HepG2 (cell line): Measurements from ENCODE around the gene NCOA5. TPM values are rescaled to one million over a fixed set of nuclear protein-coding genes. Genes with fewer than 3 reads are reported as not detected.

ENCODE experiments used
- ARNTL ChIP-seq: sonication (generic); formaldehyde crosslinking; IDR thresholded peaks from 2 replicates; pipeline ENCODE4 v1.4.0; 2020; ENCODE audit warnings: mild to moderate bottlenecking, missing genetic modification reagents
- CREM ChIP-seq, 2 experiments: sonication (generic) in 1 of 2; formaldehyde crosslinking in 1 of 2; IDR thresholded peaks; 2 replicates each; pipeline versions ENCODE4 v1.4.0 to v1.6.1; 2016 to 2020; ENCODE audit warnings: antibody characterized with exemption in 1 of 2, mild to moderate bottlenecking in 1 of 2, missing genetic modification reagents in 1 of 2
- FOXA1 ChIP-seq, 2 experiments: fragments of 450-650 bp in 1 of 2; sonication (generic) in 1 of 2; formaldehyde crosslinking in 1 of 2; IDR thresholded peaks; 2 replicates each; pipeline versions ENCODE4 v1.4.0 to v1.6.1; 2016 to 2020; ENCODE audit warnings: missing genetic modification reagents in 1 of 2
- FOXC1 ChIP-seq: sonication (generic); formaldehyde crosslinking; IDR thresholded peaks from 2 replicates; pipeline ENCODE4 v1.8.0; 2022; ENCODE audit warnings: mild to moderate bottlenecking, missing genetic modification reagents, borderline replicate concordance
- NKX3-1 ChIP-seq: sonication (generic); formaldehyde crosslinking; IDR thresholded peaks from 2 replicates; pipeline ENCODE4 v1.5.0; 2020; ENCODE audit warnings: missing genetic modification reagents
- POLR2A ChIP-seq, 2 experiments: IDR thresholded peaks; 2 replicates each; pipeline ENCODE4 v1.6.1; 2011; ENCODE audit warnings: low read depth in 2 of 2, low read length in 2 of 2, mild to moderate bottlenecking in 1 of 2, moderate library complexity in 1 of 2; ENCODE audit not compliant: insufficient read depth in 1 of 2
- ZNF3 ChIP-seq: IDR thresholded peaks from 2 replicates; pipeline ENCODE4 v1.7.0; 2017; ENCODE audit warnings: inconsistent platforms
- ZNF33A ChIP-seq: sonication (generic); formaldehyde crosslinking; IDR thresholded peaks from 2 replicates; pipeline ENCODE4 v1.5.1; 2020; ENCODE audit warnings: missing genetic modification reagents, mild to moderate bottlenecking, moderate library complexity, borderline replicate concordance
- ZNF569 ChIP-seq: sonication (generic); formaldehyde crosslinking; IDR thresholded peaks from 2 replicates; pipeline ENCODE4 v1.5.0; 2020; ENCODE audit warnings: mild to moderate bottlenecking, missing genetic modification reagents, moderate library complexity, borderline replicate concordance
- ZNF878 ChIP-seq: sonication (generic); formaldehyde crosslinking; IDR thresholded peaks from 2 replicates; pipeline ENCODE4 v1.8.1; 2023; ENCODE audit warnings: mild to moderate bottlenecking, missing genetic modification reagents, moderate library complexity
- polyA plus RNA-seq, 8 experiments: library from polyadenylated mRNA; depleted of rRNA in 3 of 8; stranded (reverse) in 7 of 8; unstranded in 1 of 8; fragments of >200 nt; fragmentation: Illumina TruSeq in 4 of 8; extraction: Trizol in 4 of 8; gene quantifications; 2 replicates each; pipeline versions ENCODE4 v1.2.1 to v1.2.3, GENCODE V29; 2011 to 2016; ENCODE audit warnings: low read depth in 4 of 8, missing spikeins in 1 of 8, mixed read lengths in 1 of 8; ENCODE audit not compliant: insufficient read depth in 1 of 8
- total RNA-seq, 5 experiments: library from RNA; depleted of rRNA; stranded (reverse); fragments of >200 nt; fragmentation: Illumina TruSeq; extraction: Trizol; gene quantifications; 2 replicates each; pipeline ENCODE4 v1.2.3, GENCODE V29; 2016; ENCODE audit warnings: low read depth in 1 of 5
- TF ChIP-seq, protein P1 (sequence below): sonication (generic); formaldehyde crosslinking; IDR thresholded peaks from 2 replicates; pipeline ENCODE4 v1.5.0; 2020; ENCODE audit warnings: missing genetic modification reagents
- TF ChIP-seq, protein P2 (sequence below): sonication (generic); formaldehyde crosslinking; IDR thresholded peaks from 2 replicates; pipeline ENCODE4 v1.5.1; 2020; ENCODE audit warnings: mild to moderate bottlenecking, missing genetic modification reagents, borderline replicate concordance
- TF ChIP-seq, protein P3 (sequence below): sonication (generic); formaldehyde crosslinking; IDR thresholded peaks from 2 replicates; pipeline ENCODE4 v1.4.0; 2020; ENCODE audit warnings: missing genetic modification reagents, low read depth, mild to moderate bottlenecking, borderline replicate concordance

The NCOA5 gene
- total and polyA plus RNA-seq, 2 of the 13 experiments (the other 11 are each of a cell fraction or from before 2014, with no cell fraction given), result 16.5 to 28.4 TPM

DNA sequence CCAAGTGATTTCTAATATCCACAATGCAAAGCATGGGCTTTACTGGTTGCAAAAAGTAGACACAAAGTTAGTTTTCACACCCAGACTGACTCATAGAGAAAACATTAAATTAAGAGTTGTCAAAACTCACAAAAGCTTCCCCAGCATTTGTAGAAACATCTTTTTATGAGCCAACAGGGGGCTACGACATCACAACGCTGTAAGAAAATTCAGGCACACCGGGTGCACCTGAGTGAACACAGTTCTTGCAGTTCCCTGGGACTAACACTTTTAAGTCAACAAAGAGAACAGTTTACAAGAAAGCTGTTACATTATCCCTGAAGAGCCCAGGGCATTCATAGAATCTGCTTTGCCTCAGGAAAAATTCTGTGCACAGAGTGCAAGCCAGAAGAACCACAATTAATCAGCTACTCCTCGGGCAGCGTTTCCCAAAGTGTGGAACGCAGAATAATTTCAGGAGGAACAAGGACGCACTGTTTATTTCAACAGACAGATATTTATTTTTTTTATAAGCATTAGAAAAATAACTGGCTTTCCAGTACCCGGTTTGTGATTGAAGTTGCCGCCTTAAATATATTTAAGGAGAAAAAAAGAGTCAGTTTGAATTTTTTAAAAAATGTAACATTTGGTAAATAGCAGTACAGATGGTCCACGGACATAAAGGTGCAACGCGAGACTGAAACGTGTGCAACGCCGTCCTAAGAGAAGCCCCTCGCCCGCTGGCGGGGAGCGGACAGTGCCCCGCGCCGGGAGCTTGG, 1.2 kb downstream of the NCOA5 start (continued):
- TF ChIP-seq ZNF569 (0 out of 2 replicates have a peak, but pooled peaks have one; percentile 13), NKX3-1 (CRISPR knock-in tag) (peak; percentile 69; the same call in 1 of the 2 replicates), CREM (IDR thresholded peaks at IDR 0.05) (peak; percentile 30; the same call in 1 of the 2 replicates), CREM (CRISPR knock-in tag; IDR thresholded peaks at IDR 0.05) (no peak), ZNF33A (CRISPR knock-in tag) (0 out of 2 replicates have a peak, but pooled peaks have one; percentile 78), ARNTL (peak; percentile 24; the same call in 1 of the 2 replicates), POLR2A (IDR thresholded peaks at IDR 0.05; ENCODE audit: insufficient read depth in 1 of 2, low read depth in 2 of 2, low read length in 2 of 2) (peak in 1 of 2 experiments; percentile 23; a peak in 1 of 4 replicates), FOXC1 (peak; percentile 45; the same call in 1 of the 2 replicates), ZNF878 (CRISPR knock-in tag) (peak; percentile 30; the same call in 1 of the 2 replicates), ZNF3 (no peak), FOXA1 (IDR thresholded peaks at IDR 0.05) (no peak), FOXA1 (CRISPR knock-in tag; IDR thresholded peaks at IDR 0.05) (peak; percentile 81)
- TF ChIP-seq, protein P1, sequence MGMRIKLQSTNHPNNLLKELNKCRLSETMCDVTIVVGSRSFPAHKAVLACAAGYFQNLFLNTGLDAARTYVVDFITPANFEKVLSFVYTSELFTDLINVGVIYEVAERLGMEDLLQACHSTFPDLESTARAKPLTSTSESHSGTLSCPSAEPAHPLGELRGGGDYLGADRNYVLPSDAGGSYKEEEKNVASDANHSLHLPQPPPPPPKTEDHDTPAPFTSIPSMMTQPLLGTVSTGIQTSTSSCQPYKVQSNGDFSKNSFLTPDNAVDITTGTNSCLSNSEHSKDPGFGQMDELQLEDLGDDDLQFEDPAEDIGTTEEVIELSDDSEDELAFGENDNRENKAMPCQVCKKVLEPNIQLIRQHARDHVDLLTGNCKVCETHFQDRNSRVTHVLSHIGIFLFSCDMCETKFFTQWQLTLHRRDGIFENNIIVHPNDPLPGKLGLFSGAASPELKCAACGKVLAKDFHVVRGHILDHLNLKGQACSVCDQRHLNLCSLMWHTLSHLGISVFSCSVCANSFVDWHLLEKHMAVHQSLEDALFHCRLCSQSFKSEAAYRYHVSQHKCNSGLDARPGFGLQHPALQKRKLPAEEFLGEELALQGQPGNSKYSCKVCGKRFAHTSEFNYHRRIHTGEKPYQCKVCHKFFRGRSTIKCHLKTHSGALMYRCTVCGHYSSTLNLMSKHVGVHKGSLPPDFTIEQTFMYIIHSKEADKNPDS (CRISPR knock-in tag), result 0 out of 2 replicates have a peak, but pooled peaks have one; percentile 26
- TF ChIP-seq, protein P2, sequence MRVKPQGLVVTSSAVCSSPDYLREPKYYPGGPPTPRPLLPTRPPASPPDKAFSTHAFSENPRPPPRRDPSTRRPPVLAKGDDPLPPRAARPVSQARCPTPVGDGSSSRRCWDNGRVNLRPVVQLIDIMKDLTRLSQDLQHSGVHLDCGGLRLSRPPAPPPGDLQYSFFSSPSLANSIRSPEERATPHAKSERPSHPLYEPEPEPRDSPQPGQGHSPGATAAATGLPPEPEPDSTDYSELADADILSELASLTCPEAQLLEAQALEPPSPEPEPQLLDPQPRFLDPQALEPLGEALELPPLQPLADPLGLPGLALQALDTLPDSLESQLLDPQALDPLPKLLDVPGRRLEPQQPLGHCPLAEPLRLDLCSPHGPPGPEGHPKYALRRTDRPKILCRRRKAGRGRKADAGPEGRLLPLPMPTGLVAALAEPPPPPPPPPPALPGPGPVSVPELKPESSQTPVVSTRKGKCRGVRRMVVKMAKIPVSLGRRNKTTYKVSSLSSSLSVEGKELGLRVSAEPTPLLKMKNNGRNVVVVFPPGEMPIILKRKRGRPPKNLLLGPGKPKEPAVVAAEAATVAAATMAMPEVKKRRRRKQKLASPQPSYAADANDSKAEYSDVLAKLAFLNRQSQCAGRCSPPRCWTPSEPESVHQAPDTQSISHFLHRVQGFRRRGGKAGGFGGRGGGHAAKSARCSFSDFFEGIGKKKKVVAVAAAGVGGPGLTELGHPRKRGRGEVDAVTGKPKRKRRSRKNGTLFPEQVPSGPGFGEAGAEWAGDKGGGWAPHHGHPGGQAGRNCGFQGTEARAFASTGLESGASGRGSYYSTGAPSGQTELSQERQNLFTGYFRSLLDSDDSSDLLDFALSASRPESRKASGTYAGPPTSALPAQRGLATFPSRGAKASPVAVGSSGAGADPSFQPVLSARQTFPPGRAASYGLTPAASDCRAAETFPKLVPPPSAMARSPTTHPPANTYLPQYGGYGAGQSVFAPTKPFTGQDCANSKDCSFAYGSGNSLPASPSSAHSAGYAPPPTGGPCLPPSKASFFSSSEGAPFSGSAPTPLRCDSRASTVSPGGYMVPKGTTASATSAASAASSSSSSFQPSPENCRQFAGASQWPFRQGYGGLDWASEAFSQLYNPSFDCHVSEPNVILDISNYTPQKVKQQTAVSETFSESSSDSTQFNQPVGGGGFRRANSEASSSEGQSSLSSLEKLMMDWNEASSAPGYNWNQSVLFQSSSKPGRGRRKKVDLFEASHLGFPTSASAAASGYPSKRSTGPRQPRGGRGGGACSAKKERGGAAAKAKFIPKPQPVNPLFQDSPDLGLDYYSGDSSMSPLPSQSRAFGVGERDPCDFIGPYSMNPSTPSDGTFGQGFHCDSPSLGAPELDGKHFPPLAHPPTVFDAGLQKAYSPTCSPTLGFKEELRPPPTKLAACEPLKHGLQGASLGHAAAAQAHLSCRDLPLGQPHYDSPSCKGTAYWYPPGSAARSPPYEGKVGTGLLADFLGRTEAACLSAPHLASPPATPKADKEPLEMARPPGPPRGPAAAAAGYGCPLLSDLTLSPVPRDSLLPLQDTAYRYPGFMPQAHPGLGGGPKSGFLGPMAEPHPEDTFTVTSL (CRISPR knock-in tag), result peak; percentile 66; the same call in 1 of the 2 replicates
- TF ChIP-seq, protein P3, sequence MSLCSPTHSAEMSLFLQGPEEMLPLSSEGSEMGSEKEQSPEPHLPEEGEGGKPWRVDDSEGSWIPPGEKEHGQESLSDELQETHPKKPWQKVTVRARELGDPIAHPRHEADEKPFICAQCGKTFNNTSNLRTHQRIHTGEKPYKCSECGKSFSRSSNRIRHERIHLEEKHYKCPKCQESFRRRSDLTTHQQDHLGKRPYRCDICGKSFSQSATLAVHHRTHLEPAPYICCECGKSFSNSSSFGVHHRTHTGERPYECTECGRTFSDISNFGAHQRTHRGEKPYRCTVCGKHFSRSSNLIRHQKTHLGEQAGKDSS (CRISPR knock-in tag), result no peak
- TF ChIP-seq, all 625 proteins: peak for 35
